Liver (tissue), 9 donors: ENCODE data around the gene IL17B. TPM values are rescaled to one million over a fixed set of nuclear protein-coding genes. Genes with fewer than 3 reads are reported as not detected.

Source experiments
- DNase-seq: peaks from one replicate; pipeline ENCODE4 v3.0.0-alpha.2; 2017; ENCODE audit warnings: low spot score
- H3K27ac ChIP-seq, 2 donors: one replicate each; pipeline ENCODE4 v1.7.0; 2013; ENCODE audit warnings: inconsistent platforms in 2 of 2, low read length in 2 of 2, control low read depth in 1 of 2, low read depth in 1 of 2, mild to moderate bottlenecking in 1 of 2
- H3K27me3 ChIP-seq, 4 donors: one replicate each; pipeline versions ENCODE4 v1.6.1 to v1.7.0; 2013; ENCODE audit warnings: low read length in 3 of 4, inconsistent platforms in 1 of 4, mild to moderate bottlenecking in 1 of 4, moderate library complexity in 1 of 4; ENCODE audit not compliant: control insufficient read depth in 4 of 4, insufficient read depth in 4 of 4
- H3K36me3 ChIP-seq, 4 donors: one replicate each; pipeline versions ENCODE4 v1.6.1 to v1.7.0; 2013; ENCODE audit warnings: low read length in 3 of 4, mild to moderate bottlenecking in 3 of 4, low read depth in 1 of 4, moderate library complexity in 1 of 4; ENCODE audit not compliant: control insufficient read depth in 4 of 4, insufficient read depth in 3 of 4
- H3K4me1 ChIP-seq, 4 donors: one replicate each; pipeline versions ENCODE4 v1.6.1 to v1.7.0; 2013; ENCODE audit warnings: low read length in 3 of 4, mild to moderate bottlenecking in 3 of 4, moderate library complexity in 1 of 4; ENCODE audit not compliant: control insufficient read depth in 4 of 4, insufficient read depth in 4 of 4
- H3K4me3 ChIP-seq, 3 donors: one replicate each; pipeline versions ENCODE4 v1.6.1 to v1.7.0; 2013; ENCODE audit warnings: low read length in 3 of 3, control low read depth in 1 of 3, low read depth in 1 of 3, mild to moderate bottlenecking in 1 of 3
- H3K9ac ChIP-seq, 2 donors: one replicate each; pipeline ENCODE4 v1.7.0; 2013; ENCODE audit warnings: low read length in 2 of 2, mild to moderate bottlenecking in 2 of 2, moderate library complexity in 2 of 2, control low read depth in 1 of 2, low read depth in 1 of 2
- H3K9me3 ChIP-seq, 4 donors: one replicate each; pipeline versions ENCODE4 v1.6.1 to v1.7.0; 2013; ENCODE audit warnings: low read length in 3 of 4; ENCODE audit not compliant: control insufficient read depth in 4 of 4
- ATF3 ChIP-seq: IDR thresholded peaks from 2 replicates; pipeline ENCODE4 v1.6.1; 2016; ENCODE audit warnings: antibody characterized with exemption
- EGR1 ChIP-seq, 2 donors: IDR thresholded peaks; 2 replicates each; pipeline ENCODE4 v1.6.1; 2016 to 2018; ENCODE audit warnings: antibody characterized with exemption in 2 of 2, low read depth in 2 of 2
- FOXA1 ChIP-seq: IDR thresholded peaks from 2 replicates; pipeline ENCODE4 v1.6.1; 2016; ENCODE audit warnings: antibody characterized with exemption
- GABPA ChIP-seq, 2 donors: IDR thresholded peaks in 1 of 2; conservative IDR thresholded peaks in 1 of 2; 2 replicates each; pipeline ENCODE4 v1.6.1; 2016; ENCODE audit warnings: antibody characterized with exemption in 2 of 2, mild to moderate bottlenecking in 1 of 2, moderate library complexity in 1 of 2
- NR2F2 ChIP-seq: IDR thresholded peaks from 2 replicates; pipeline ENCODE4 v1.6.1; 2016; ENCODE audit warnings: antibody characterized with exemption
- REST ChIP-seq: IDR thresholded peaks from 2 replicates; pipeline ENCODE4 v1.6.1; 2016; ENCODE audit warnings: antibody characterized with exemption, mild to moderate bottlenecking
- RXRA ChIP-seq, 2 donors: IDR thresholded peaks; 2 replicates each; pipeline ENCODE4 v1.6.1; 2017 to 2018; ENCODE audit warnings: antibody characterized with exemption in 2 of 2, mild to moderate bottlenecking in 1 of 2
- TAF1 ChIP-seq: conservative IDR thresholded peaks from 2 replicates; pipeline ENCODE4 v1.6.1; 2016; ENCODE audit warnings: antibody characterized with exemption, mild to moderate bottlenecking
- ZBTB33 ChIP-seq: IDR thresholded peaks from 2 replicates; pipeline ENCODE4 v1.6.1; 2016; ENCODE audit warnings: antibody characterized with exemption
- WGBS: extraction: QIAGEN DNeasy Blood & Tissue Kit; methylation state at CpG from one replicate; pipeline ENCODE4 v1.1.7; 2013; 5-methylcytosine and 5-hydroxymethylcytosine counted together
- polyA plus RNA-seq, 2 donors: library from polyadenylated mRNA; stranded (reverse) in 1 of 2; unstranded in 1 of 2; fragments of 200-250 nt in 1 of 2; fragments of >200 nt in 1 of 2; fragmentation: Nextera tagmentation in 1 of 2; extraction: Ambion mirVana in 1 of 2; gene quantifications; one replicate each; pipeline versions ENCODE4 v1.2.1 to v1.2.3, GENCODE V29; 2013 to 2015
- total RNA-seq, 2 donors: library from RNA; depleted of rRNA; stranded (reverse); fragments of >200 nt; gene quantifications; one replicate each; pipeline ENCODE4 v1.2.3, GENCODE V29; 2014
- donor health status: healthy.
- donor health status: healthy.
- donor health status: healthy.
- donor health status: healthy.
- donor health status: healthy.

Gene IL17B
- total and polyA plus RNA-seq, 4 donors, result not detected

GRCh38 chr5:149420545-149421371 is 41.7 kb upstream of the IL17B start (continued):
- no peak for TF ChIP-seq REST
- no peak for TF ChIP-seq NR2F2
- no peak for TF ChIP-seq TAF1

- Histone ChIP-seq H3K27me3 (no peaks in the 10 kb centered on the region), H3K27ac (peak overlapping the region; percentile 30 to 38), H3K9me3 (no peaks in the 10 kb centered on the region), H3K36me3 (no peaks in the 10 kb centered on the region), H3K9ac (no peak overlapping the region), H3K4me1 (peaks cover 0 to 6% (median 0%) of the 10 kb centered on the region in 4 donors), H3K4me3 (no peak overlapping the region)
- TF ChIP-seq GABPA (IDR thresholded peaks at IDR 0.05 in 1 of 2, conservative IDR thresholded peaks at IDR 0.05 in 1 of 2) (no peak), NR2F2 (peak; percentile 83), EGR1 (IDR thresholded peaks at IDR 0.05; ENCODE audit: low read depth in 2 of 2) (no peak), ATF3 (no peak), RXRA (IDR thresholded peaks at IDR 0.05) (peak; percentile 24 to 34), ZBTB33 (no peak)
- DNase-seq, result no peak
- WGBS, result 71% methylated on average over 13 of the region's 13 CpGs
Measured at GRCh38 chr5:149419859-149420544, 40.9 kb upstream of the IL17B start.

GRCh38 chr5:149419532-149419858 is 40.4 kb upstream of the IL17B start:
- Histone ChIP-seq H3K27ac (peak overlapping the region; percentile 15 to 30), H3K27me3 (no peaks in the 10 kb centered on the region), H3K9me3 (no peaks in the 10 kb centered on the region), H3K9ac (no peak overlapping the region), H3K4me3 (no peak overlapping the region), H3K36me3 (no peaks in the 10 kb centered on the region), H3K4me1 (peaks cover 0 to 6% (median 0%) of the 10 kb centered on the region in 4 donors)
- TF ChIP-seq FOXA1 (no peak), ZBTB33 (no peak), TAF1 (no peak)
- DNase-seq, result no peak
- WGBS, result 79% methylated on average over 3 of the region's 3 CpGs
